Right ventricle myocardium inferior (tissue), 1 donor: Measurements from ENCODE around the gene CDK15. TPM values are rescaled to one million over a fixed set of nuclear protein-coding genes. Genes with fewer than 3 reads are reported as not detected.
A peak's percentile ranks its signal among the peaks of the same experiment; 100 is the strongest.

Source experiments
- ATAC-seq: fragments of 200-7000 bp; cut with Tn5 transposase; one replicate; pipeline ENCODE4 v1.9.1; 2020; ENCODE audit warnings: mild to moderate bottlenecking, moderate library complexity
- DNase-seq: peaks from one replicate; pipeline ENCODE4 v3.0.0; 2021; ENCODE audit errors: missing footprints
- intact Hi-C: fragments of 100-400 bp; cut with DNase I; formaldehyde crosslinking; loops from one replicate; pipeline ENCODE4 v1.11.0; 2022
- total RNA-seq: library from RNA; stranded (reverse); fragmentation: NEBNext Ultra II Directional; extraction: Animal tissue kit (Norgen Biotek cat#: 25700); gene quantifications from one replicate; pipeline ENCODE4 v1.2.1, GENCODE V29; 2021
- donor health status: DM: no; HTN: yes; CAD: no; lungs with severe emphysema.

CDK15 gene
- total RNA-seq, 1 donor from 2014 or later: 0.35 TPM

DNA sequence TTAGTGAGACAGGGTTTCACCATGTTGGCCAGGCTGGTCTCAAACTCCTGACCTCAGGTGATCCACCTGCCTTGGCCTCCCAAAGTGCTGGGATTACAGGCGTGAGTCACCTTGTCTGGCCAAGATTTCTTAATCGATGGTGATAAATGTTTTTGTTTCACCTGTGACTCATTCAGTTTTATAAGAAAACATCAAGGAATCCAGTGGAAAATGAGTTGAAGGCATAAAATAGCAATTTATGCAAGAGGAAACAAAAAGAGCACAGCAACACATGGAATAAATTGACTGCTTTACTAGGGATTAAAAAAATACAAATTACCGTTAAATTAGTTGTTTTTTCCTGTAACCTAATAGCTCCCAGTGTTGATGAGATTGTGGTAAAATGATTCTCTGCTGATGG, 80.2 kb downstream of the CDK15 start:
- ATAC-seq (no peak), DNase-seq (no peak)
- intact Hi-C loops: loop anchor here (10.0 kb wide), 1 partner anchor 148 kb away; the partner anchor contains the start of gene FZD7

DNA sequence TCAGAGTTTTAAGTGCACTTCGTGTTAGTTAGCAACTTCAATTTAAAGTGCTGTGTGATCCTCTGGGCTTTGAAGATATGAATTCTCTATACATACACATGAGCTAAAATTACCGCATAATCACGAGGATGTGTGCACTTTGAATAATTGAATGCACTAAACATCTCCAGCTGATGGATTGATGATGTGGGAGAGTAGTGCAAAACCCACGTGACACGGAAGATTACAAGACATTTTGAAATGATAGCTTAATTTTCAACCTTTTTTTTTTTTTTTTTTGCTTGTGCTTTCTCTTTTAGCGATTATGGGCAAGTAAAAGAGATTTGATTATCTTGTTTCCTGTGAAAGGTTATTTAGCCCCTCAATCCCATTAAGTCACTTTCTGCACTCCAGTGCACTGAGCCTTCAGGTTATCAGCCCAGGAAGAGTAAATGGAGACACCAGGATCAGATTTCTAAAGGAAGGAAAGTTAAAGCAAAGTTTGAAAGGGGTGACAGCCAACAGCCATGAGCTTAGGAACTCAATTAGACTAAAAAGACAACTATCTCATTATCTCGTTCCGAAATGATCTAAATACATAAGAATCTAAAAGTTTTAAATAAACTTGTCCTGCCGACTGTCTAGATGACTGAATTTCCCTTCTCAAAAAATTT, 81.6 kb downstream of the CDK15 start:
- ATAC-seq (no peak), DNase-seq (no peak)
- intact Hi-C loops: loop anchor here (10.0 kb wide), 1 partner anchor 147 kb away; the partner anchor contains the start of gene FZD7

DNA sequence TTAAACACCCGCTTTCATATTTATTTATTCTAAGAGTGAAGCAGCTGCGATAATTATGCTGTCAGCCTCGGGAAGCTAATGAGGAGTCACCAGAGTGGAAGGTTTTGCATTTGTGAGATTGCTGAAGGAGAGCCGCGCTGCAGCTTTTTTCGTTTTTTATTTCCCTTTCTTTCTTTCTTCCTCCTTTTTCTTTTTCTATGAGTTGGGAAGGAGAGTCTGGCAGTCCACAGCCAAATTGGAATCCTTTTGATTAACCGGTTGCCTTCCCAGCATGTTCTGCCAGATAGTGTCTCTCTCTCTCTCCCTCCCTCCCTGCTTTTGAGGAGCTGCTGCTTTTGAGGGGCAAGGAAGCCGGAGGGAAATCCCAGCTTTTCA, 82.1 kb downstream of the CDK15 start:
- DNase-seq (no peak), ATAC-seq (no peak)
- intact Hi-C loops: loop anchor here (10.0 kb wide), 1 partner anchor 146 kb away; the partner anchor contains the start of gene FZD7

DNA sequence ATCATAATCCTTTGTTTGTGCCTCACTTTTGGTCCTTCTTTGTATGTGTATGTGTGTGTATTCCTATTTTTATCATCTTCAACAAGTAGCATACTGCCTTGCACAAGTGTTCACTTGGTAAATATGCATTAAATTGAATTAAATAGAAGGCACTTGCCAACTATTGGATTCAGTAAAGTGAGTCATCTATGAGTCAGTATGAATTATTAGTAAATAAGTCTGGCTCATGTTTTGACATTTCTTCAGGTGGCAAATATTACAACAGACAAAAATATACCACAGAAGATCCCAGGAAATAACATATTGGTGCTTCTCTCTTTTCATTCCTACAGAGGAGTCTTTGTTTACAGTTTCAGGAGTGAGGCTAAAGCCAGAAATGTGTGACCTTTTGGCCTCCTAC, 84.1 kb downstream of the CDK15 start:
- ATAC-seq (no peak), DNase-seq (no peak)
- intact Hi-C loops: no loop called here

DNA sequence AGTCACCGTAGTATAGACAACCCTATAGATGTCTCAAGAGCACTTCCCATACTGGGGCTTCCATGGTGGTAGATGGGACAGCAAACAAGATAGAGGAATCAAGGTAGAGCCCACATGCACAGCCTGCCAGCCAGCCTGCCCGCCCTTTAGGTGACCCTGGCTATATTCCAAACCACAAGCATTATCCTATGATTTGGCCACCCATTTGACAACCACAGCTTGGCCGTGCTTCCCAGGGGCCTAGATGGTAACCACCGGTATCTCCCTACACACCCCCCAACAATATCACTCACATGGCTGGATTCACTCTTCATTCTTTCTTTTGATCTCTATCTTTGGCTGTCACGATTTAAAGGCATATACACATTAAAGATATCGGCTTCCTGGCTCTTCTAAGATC, 85.3 kb downstream of the CDK15 start:
- DNase-seq (no peak), ATAC-seq (no peak)
- intact Hi-C loops: no loop called here

DNA sequence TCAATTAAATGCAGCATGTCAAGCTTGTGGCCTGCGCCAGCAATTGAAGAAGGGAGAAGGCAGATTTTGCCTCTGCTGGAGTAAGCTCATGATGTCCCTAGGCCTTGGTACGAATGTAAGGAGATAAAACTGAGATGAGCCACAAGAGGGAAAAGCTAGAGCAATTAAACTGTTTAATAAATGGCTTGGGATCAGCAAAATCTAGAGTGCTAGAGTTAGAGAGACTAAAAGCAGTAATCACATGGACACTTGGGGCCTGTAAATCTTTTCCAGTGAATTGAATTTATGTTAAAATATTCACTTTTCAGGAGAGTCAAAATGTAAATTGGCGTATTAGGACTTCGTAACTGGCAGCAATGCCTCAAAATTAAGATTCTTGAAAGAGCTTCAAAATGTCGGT, 86.2 kb downstream of the CDK15 start:
- DNase-seq: no peak
- no peak for ATAC-seq

DNA sequence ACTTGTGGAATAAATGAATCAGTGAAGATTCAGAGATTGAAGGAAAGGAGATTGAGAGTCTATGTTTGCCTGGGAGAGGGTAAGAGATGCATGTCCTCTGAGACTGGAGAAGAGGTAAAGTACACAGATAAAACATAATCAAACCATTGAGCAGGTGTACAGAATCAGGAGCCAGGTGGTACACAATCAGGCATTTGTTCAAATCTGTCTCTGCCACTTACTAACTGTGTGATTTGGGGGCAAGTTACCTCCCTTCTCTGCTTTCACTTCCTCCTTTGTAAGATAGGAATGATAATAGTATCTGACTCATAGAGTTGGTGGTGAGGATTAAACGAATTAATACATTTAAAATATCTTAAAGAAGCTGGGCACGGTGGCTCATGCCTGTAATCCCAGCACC, 94.0 kb downstream of the CDK15 start:
- intact Hi-C loops: no loop called here
- DNase-seq (no peak), ATAC-seq (no peak)

More for the DNA sequence above, 86.2 kb downstream of the CDK15 start:
- intact Hi-C loops: no loop called here

DNA sequence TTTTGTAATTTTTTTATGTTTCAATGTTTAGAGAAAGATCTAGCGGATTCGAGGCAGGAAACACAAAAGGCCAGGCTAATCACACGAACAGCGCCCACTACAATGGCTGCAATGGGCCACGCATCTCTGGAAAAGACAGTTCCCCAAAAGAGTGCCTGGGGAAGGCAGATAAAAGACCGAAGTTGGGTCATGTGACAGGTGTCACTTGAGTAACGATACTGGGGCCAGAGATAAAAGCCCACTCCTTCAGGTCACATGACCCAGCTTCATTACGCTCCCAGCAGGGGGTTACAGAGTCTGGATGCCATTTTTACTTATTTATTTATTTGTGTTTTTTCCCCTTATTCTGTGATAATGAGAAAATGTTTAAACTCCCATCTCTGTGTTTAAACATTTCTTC, 95.4 kb downstream of the CDK15 start:
- intact Hi-C loops: no loop called here
- DNase-seq: no peak
- no peak for ATAC-seq

DNA sequence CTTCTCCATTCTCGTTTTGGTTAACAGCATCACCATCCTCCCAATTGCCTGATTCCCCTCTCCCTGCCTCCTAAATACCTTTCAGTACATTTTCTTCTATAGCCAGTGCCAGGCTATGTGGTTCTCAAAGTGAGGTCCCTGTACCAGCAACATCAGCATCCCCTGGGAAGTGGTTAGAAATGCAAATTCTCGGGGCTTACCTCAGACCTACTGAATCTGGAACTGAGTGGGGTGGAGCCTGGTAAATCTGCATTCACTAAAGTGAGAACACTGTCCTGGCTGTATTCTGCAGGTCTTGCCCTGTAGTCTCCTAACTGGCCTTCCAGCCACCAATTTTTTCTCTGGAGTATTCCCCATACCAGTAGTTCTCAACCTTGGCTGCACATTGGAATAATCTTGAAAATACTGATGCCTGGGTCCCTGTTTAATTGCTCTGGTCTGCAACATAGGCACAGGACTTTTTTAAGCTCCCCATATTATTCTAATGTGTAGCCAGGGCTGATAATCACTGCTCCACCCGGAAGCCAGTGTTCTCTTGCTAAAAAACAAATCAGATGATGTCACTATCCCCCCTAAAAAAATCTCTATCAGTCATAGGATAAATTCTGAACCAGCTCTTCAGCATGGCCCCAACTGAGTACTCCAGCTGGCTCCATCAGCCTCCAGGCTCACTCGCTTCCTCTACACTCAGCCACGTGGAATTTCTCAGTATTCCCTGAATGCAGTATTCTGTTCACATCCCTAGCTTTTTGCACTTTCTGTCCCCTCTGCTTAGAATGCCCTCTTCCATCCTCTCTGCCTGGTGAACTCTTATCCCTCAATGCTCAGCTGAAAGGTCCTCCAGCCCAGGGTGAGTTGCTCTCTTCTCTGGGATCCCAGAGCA, 98.4 kb downstream of the CDK15 start:
- no peak for DNase-seq
- intact Hi-C loops: no loop called here
- ATAC-seq: no peak

DNA sequence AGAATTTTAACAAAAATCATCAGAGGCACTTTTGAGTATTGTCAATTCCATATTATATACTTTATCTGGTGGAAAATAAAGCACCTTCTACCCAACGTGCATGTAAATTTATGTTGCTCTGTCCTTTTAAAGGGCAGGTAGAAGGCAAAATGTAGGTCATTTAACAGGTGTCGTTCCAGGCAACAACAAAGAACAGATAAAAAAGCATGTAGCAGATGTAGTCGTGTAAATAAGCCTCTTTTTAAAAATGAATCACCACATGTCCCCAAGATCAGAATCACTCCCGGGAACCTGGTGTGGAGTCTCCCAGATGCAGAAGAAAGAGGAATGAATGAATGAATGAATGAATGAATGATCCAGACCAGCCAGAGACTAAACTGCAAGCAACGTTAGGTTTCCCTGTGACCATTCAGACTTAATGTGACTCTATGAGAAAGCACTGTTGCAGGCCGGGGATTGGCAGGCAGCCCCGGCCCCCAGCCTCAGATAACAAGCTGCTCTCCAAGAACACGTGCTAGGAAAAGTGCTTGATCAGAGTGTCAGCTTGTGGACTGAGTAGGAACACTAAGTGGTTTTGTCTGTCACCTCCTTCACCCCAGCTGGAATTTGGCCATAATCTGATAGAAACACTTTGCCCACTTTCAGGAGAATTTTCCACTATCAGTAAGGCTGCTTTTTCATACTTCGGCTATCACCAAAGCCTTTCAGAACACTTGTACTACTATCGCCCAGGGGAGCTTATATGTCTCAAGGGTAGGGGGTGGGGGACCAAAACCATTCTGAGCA, 100.6 kb downstream of the CDK15 start:
- intact Hi-C loops: no loop called here
- ATAC-seq (peak; percentile 65), DNase-seq (no peak)

DNA sequence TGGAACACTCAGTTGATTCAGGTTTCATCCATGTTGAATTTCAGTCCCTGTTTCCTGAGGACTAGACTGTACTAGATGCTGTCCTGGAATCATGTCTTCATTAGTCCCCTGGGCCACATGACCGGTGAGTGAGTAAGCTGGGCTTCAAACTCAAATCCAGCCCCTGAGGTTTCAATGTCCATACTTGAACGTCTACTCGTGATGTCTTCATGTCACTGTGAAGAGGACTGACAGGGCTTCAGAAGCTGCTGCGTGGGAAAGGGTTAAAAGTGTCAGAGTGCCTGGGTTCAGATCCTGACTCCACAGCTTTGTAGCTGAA, 101.2 kb downstream of the CDK15 start:
- ATAC-seq: no peak
- DNase-seq: no peak
- intact Hi-C loops: no loop called here

DNA sequence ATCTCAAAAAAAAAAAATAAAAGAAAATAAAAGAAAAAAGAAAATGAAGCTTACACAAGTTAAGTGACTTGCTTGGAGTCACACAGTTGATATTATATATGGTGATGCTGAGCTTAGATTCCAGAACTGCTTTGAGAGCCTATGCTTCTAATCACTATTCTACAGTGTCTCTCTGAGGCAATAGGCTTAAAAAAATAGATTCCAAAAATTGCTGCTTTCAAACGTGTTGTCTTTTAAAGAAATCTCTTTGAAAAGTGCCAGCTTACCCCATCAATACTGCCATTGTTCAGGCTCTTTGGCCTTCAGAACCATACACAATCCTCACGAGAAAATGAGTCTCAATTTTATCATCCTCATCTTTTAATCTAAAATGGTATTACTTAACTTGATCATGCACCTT, 102.6 kb downstream of the CDK15 start:
- DNase-seq (no peak), ATAC-seq (no peak)
- intact Hi-C loops: no loop called here

DNA sequence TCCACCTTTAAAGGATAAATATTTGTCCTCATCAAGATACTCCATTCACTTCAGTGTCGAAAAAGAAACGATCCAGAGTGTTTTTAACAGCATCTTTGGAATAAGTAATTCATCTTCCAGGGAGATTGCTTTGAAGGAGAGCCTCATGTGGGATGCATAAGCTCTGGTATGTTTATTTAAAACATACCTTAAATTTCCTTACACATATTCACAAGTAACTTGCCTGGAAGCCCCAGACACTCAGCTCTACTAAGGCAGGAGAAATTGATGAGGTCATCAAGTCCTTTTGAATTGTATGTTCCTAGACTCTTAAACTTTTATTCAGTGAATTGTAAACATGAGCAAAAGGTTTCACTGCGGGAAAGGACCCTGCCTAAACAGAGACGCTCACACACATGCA, 103.0 kb downstream of the CDK15 start:
- intact Hi-C loops: no loop called here
- ATAC-seq (no peak), DNase-seq (no peak)

DNA sequence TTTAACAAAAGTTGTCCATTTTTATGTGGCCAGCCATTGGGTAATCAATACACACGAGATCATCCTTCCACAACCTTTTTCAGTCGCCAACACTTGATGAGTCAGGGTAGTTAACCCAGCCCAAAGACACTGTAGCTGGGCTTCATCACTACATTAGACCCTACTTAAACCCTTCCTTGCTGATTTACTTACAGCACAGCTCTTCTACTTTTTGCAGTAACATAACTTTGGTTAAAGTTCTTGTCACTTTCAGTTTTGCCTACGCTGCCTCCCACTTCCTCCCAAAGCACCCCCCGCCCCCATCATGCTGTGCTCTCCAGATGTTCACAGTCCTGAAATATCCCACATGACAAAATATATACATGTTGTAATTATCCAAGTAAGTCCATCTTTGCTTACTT, 103.6 kb downstream of the CDK15 start:
- ATAC-seq: no peak
- intact Hi-C loops: no loop called here
- DNase-seq: no peak

DNA sequence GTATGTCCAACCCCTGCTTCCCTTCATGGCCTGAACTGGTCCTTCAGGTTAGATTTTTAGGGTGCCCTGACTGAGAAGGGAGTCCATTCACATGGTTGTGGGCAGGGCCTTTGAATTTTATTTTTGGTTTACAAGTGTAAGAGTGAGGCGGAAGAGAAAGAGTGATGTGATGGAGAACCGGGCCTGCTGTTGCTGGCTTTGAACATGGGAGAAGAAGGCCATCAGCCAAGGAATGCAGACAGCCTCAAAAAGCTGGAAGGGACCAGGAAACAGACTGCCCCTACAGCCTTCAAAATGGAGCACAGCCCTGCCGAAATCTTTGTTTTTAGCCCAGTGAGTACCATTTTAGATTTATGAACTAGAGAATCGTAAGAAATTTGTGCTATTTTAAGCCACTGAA, 105.0 kb downstream of the CDK15 start:
- ATAC-seq: no peak
- DNase-seq: no peak
- intact Hi-C loops: no loop called here

DNA sequence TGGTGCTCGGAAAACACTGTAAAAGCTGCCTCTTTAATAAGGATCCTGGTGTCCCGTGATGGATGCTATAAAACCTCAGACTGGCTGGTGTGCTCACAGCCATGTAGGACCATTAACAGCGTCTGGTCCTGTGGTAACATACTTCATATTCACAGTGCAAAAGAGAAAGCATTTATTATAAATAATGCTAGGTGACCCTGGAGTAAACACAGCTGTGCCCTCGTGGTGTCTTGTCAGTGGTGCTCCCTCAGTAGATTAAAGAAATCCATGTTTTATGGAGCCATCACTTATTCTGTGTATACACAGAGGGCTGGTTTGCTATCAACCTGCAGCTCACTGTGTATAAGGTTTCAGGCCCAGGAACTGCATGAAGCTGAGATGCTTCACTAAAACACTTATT, 106.9 kb downstream of the CDK15 start:
- intact Hi-C loops: no loop called here
- ATAC-seq (no peak), DNase-seq (no peak)

DNA sequence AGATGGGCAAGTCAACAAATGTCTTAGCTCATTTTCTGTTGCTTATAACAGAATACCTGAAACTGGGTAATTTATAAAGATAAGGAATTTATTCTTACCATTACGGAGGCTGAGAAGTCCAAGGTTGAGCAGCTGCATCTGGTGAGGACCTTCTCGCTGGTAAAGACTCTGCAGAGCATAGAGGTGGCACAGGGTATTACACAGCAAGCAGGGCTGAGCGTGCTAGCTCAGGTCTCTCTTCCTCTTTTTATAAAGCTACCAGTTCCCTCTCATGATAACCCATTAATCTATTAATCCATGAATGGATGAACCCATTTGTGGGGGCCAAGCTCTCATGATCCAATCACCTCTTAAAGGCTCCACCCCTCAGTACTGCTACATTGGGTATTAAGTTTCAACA, 109.1 kb downstream of the CDK15 start:
- DNase-seq: no peak
- intact Hi-C loops: no loop called here
- ATAC-seq: no peak

DNA sequence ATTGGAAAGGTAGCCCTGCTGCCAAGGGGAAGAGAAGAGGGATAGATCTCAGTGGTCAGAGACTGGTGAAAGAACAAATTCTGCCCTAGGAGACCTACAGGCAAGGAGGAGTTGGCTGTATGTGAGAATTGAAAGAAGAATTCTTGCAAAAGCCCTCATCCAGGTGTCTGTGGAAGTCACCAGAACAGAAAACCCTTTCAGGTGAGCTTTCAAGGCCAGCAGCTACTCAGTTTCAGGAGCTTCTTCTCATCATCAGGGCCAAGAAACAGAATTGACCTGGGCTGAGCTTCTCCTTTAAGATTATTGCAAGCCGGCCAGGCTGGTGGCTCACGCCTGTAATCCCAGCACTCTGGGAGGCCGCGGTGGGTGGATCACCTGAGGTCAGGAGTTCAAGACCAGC, 110.2 kb downstream of the CDK15 start:
- ATAC-seq (no peak), DNase-seq (no peak)
- intact Hi-C loops: no loop called here

DNA sequence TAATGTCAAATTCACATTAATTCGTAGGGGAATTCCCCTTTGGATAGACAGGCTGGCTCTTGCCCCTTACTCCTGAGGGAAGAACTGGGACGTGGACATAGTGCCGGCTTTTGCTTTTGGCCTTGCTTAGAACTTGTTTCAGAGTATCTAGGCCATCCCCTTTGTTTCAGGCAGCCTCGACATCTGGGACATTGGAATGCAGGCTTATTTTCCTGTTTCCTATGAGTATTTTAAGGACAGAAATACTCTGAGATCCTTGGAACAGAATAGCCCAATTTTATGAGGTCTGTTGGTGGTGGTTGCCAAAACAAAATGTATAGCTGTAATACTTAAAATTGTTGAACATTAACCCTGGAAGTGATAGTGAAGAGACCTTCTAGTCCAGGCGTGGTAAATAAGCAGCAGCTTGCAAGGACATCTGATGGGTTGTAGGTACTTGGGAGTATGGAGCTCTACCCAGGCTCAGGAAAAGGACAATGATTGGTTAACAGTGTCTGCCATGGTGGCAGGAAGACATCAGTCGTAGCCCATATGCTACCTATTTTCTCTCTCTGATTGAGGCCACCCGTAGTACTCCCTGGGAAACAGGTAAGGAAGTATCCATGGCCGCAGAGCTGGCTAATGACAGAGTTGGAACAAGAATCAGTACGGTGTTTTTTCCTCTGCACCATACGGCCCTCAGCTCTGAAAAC, 112.4 kb downstream of the CDK15 start:
- intact Hi-C loops: no loop called here
- ATAC-seq: no peak

More for the DNA sequence above, 112.4 kb downstream of the CDK15 start:
- no peak for DNase-seq
